Ascending aorta (tissue), 2 donors: ENCODE results near the gene TPP2. TPM values are rescaled to one million over a fixed set of nuclear protein-coding genes. Genes with fewer than 3 reads are reported as not detected.

Experiments
- DNase-seq, 2 donors: peaks; one replicate each; pipeline ENCODE4 v3.0.0-alpha.2; 2019; ENCODE audit warnings: low spot score in 2 of 2
- H3K27ac ChIP-seq, 2 donors: fragments of 200-600 bp; sonication (generic); one replicate each; pipeline ENCODE4 v1.5.1; 2016 to 2017; ENCODE audit warnings: mild to moderate bottlenecking in 1 of 2
- H3K27me3 ChIP-seq: fragments of 200-600 bp; sonication (generic); one replicate; pipeline ENCODE4 v1.5.1; 2017
- H3K36me3 ChIP-seq, 2 donors: fragments of 200-600 bp; sonication (generic); one replicate each; pipeline ENCODE4 v1.5.1; 2016
- H3K4me1 ChIP-seq, 2 donors: fragments of 200-600 bp; sonication (generic); one replicate each; pipeline ENCODE4 v1.5.1; 2016 to 2017; ENCODE audit warnings: mild to moderate bottlenecking in 1 of 2
- H3K4me3 ChIP-seq, 2 donors: fragments of 200-600 bp; sonication (generic); one replicate each; pipeline ENCODE4 v1.5.1; 2016 to 2017; ENCODE audit warnings: mild to moderate bottlenecking in 1 of 2
- H3K9me3 ChIP-seq, 2 donors: fragments of 200-600 bp; sonication (generic); one replicate each; pipeline ENCODE4 v1.5.1; 2016
- CTCF ChIP-seq, 3 experiments: fragments of 200-600 bp in 2 of 3; fragments of 450-650 bp in 1 of 3; sonication (generic) in 2 of 3; IDR thresholded peaks; one replicate each; pipeline ENCODE4 v1.5.1; 2016 to 2019; ENCODE audit warnings: antibody characterized with exemption in 3 of 3, mild to moderate bottlenecking in 1 of 3, moderate library complexity in 1 of 3
- intact Hi-C: fragments of 100-400 bp; cut with DNase I; formaldehyde crosslinking; loops from one replicate; pipeline ENCODE4 v1.15.1; 2023
- total RNA-seq: library from RNA; depleted of rRNA; stranded (reverse); fragments of >200 nt; gene quantifications from one replicate; pipeline ENCODE4 v1.1.0, GENCODE V29; 2016

TPP2 gene
- 21.4 TPM for total RNA-seq

DNA sequence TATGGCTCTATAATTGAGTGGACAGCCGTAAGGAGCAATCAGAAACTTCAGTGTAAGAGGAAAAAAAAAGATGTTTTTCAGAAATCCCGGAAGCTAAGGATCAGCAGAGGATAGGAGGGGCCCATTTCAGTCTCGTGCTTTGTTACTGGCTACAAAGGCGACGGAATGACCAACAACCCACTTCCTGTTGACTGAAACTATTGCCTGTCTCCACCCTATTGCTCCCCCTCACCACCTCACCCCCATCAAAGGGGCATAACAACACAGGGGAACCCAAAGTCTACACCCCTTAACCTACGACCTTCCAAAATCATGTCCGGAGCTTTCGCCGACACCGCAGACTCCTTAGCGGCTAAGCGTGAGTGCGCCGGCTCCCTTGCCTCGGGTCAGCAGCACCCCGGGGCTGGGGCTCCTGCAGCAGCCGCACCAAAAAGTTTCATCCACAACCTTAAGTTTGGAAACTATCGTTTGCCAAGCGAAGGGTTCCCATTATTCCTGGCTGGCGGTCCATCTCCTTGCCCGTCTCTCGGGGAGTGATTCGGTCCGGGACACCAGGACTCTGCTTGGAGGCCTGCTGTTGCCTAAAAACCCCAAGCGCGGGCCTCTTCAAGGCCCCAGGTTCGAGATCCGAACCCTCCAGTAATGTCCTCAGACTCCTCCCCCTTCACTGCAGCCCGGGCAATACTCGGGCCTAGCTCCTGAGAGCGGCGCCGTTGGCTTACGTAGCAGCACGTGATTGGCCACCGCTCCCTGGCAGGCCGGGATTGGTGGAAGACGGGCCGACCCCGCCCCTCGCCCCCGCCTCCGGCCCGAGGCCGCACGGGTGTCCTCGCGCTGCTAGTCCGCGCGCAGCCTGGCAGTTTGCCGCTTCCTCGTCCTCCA lies at the start of gene TPP2:
TPP2 (plus strand) TSS at position 840 of the 882 bp plus-strand sequence. CDS start 53 bp downstream, outside the sequence.
- Histone ChIP-seq H3K4me1 (peaks cover 3 to 18% of the 10 kb centered on the region in 2 donors), H3K27me3 (no peaks in the 10 kb centered on the region), H3K36me3 (no peaks in the 10 kb centered on the region), H3K9me3 (no peaks in the 10 kb centered on the region), H3K27ac (peak within 1 kb of the TSS; percentile 88 to 99), H3K4me3 (peak within 1 kb of the TSS; percentile 67 to 81)
- TF ChIP-seq CTCF (IDR thresholded peaks at IDR 0.05) = no peak
- intact Hi-C loops = loop anchor here (1.0 to 10.0 kb wide), 6 partner anchors 176 to 1922 kb away; partner anchors contain the start of genes TEX30 and TMTC4
- peak; percentile 96 to 99 for DNase-seq

DNA sequence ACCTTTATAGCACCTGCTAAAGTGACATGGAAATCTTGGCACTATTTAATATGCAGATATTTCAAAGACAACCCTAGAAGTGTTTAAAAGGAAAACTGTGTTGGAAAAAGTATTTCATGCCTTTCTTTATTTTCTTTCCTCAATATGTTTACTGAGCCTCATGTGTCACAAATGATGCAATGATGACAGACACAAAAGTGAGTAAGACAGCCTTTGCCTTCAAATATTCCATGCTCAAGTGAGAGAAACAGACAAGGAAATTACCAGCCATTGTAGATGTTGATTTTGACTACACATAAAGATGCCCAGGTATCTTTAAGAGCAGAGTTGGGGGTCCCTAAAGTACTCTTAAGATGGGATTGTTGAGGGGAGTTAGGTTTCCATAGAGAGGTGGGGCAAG lies 48.0 kb upstream of the TPP2 start:
- DNase-seq = no peak
- Histone ChIP-seq H3K9me3 (no peaks in the 10 kb centered on the region), H3K4me3 (no peak overlapping the region), H3K4me1 (no peaks in the 10 kb centered on the region), H3K27me3 (no peaks in the 10 kb centered on the region), H3K36me3 (no peaks in the 10 kb centered on the region), H3K27ac (no peak overlapping the region)
- TF ChIP-seq CTCF (IDR thresholded peaks at IDR 0.05) = no peak
- intact Hi-C loops = no loop called here

DNA sequence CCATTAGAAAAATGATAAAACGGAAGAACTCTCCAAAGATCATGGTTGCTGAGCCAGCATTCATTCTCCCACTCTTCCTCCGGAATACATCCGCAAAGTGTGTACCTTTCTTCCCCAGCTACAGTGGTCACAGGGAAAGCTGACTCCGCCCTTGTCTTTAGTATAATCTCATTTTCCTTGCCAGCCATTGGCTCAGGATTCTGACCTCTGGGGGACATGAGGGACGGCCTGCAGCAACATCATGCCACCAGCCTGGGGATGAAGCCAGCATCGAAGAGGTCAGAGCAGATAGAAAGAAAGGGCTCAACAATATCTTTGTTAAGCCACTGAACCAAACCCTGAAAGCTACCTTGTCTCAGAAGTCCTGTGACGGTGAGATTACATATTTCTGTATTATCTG lies 46.3 kb upstream of the TPP2 start:
- intact Hi-C loops = loop anchor here (10.0 kb wide), 1 partner anchor 406 kb away; no protein-coding TSS in a partner anchor
- H3K4me1 ChIP-seq = no peaks in the 10 kb centered on the region
- H3K4me3 ChIP-seq = no peak overlapping the region
- no peak for TF ChIP-seq CTCF (IDR thresholded peaks at IDR 0.05)
- DNase-seq = no peak
- H3K27ac ChIP-seq = no peak overlapping the region
- H3K27me3 ChIP-seq = no peaks in the 10 kb centered on the region
- H3K9me3 ChIP-seq = no peaks in the 10 kb centered on the region
- no peaks in the 10 kb centered on the region for H3K36me3 ChIP-seq

- no peak for DNase-seq
- intact Hi-C loops = loop anchor here (1.0 to 10.0 kb wide), 2 partner anchors 411 to 614 kb away; no protein-coding TSS in a partner anchor
- H3K4me1 ChIP-seq = no peaks in the 10 kb centered on the region
- no peak overlapping the region for H3K4me3 ChIP-seq
- H3K9me3 ChIP-seq = no peaks in the 10 kb centered on the region
- H3K36me3 ChIP-seq = no peaks in the 10 kb centered on the region
- TF ChIP-seq CTCF (IDR thresholded peaks at IDR 0.05) = peak; percentile 15 to 46 (median 24)
- no peak overlapping the region for H3K27ac ChIP-seq
- no peaks in the 10 kb centered on the region for H3K27me3 ChIP-seq
Measured at GRCh38 chr13:102555914-102556553, 40.8 kb upstream of the TPP2 start.

DNA sequence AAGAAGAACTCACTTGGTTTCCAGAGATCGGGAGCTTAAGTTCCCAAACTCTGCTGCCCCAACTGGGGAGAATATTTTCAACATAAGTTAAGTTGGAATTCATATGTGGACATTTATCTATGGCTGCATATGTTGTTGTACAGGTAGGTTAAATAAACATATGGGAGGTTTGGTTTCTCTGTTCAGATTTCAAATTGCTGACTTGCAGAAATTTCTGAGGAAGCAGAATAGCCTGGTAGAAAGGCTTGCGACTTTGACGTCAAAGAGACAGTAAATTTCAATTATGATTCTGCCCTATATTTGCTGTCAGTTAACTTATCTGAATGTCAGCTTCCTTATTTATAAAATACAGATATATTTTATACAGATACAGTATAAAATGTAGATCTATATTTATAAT lies 40.0 kb upstream of the TPP2 start:
- H3K27me3 ChIP-seq = no peaks in the 10 kb centered on the region
- intact Hi-C loops = loop anchor here (1.0 to 10.0 kb wide), 2 partner anchors 412 to 615 kb away; no protein-coding TSS in a partner anchor

More for the DNA sequence above, 40.0 kb upstream of the TPP2 start:
- no peak for TF ChIP-seq CTCF (IDR thresholded peaks at IDR 0.05)
- Histone ChIP-seq H3K9me3 (no peaks in the 10 kb centered on the region), H3K4me1 (no peaks in the 10 kb centered on the region), H3K27ac (no peak overlapping the region), H3K36me3 (no peaks in the 10 kb centered on the region), H3K4me3 (no peak overlapping the region)
- DNase-seq = no peak
